CD4-positive, alpha-beta T cell treated with Interferon alpha-2 for 1 hour (primary cell): ENCODE results near the gene PLA2G2F.
A peak's percentile ranks its signal among the peaks of the same experiment; 100 is the strongest.

ENCODE experiments used
- DNase-seq, 2 donors: peaks; one replicate each; pipeline ENCODE4 v3.0.0-alpha.2; 2020 to 2022

PLA2G2F gene

DNA sequence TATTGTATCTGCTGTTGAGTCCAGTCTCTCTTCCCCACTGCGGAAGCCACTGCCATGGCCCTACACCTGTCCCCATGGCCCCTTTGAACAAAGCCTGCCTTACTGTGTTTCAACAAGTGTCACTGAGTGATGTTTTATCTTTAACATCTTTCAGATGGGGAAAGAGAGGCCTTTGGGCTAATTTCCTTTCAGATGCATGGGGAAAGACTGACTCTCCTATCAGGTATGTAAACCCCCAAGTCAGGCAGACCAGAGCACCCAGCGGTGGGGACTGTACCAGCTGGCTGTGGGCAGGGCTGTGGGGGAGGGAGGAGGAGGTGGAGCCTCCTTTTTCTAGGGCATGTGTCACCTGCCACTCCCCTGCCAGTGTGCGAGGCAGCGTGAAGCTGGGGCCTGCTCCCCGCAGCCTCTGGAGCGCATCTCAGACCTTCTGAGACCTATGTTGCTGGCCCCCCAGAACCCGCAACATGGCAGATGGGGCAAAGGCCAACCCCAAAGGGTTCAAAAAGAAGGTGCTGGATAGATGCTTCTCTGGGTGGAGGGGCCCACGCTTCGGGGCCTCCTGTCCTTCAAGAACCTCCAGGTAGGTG lies at the start of gene PLA2G2F:
Gene PLA2G2F, plus strand, starts transcription at position 363 of the 590 bp plus-strand sequence. Its CDS starts 105 bp downstream, at position 468.
- DNase-seq = no peak

DNA sequence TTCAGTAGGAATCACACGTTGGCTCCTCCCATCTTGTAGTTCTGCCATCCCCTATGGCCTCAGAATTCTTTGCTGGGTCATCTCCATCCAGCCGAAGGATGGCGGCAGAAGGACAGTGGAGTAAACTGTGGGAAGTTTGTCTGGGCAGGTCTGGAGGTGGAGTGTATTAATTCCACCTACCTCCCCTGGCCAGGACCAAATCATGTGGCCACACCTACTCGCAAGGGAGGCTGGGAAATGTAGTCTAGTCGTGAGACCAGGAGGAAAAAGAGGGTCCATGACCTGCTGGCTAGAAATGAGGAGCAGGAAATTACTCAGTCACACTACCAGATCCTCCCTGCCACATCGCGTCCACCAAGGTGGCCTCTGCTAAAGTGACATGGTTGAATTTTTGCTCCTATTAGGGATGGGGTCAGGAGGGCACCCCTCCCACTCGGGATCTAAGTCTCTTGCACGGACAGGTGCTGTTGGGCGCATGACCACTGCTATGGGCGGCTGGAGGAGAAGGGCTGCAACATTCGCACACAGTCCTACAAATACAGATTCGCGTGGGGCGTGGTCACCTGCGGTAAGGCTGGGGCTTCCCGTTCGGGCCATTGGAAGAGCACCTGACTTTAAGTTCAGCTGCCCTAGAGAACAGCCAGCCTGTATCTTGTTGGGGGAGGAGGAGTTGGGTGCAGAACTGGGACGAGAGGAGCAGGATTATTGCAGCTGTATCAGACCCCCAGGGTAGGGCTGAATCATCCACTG lies 49.6 kb upstream of the PLA2G2F start:
- no peak for DNase-seq

GRCh38 chr1:20090119-20090518 lies 49.0 kb upstream of the PLA2G2F start:
- DNase-seq = no peak

DNA sequence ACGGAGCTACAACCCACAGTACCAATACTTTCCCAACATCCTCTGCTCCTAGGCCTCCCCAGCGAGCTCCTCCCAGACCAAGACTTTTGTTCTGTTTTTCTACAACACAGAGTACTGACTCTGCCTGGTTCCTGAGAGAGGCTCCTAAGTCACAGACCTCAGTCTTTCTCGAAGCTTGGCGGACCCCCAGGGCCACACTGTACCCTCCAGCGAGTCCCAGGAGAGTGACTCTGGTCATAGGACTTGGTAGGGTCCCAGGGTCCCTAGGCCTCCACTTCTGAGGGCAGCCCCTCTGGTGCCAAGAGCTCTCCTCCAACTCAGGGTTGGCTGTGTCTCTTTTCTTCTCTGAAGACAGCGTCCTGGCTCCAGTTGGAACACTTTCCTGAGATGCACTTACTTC lies 48.5 kb upstream of the PLA2G2F start:
- DNase-seq = no peak

GRCh38 chr1:20093303-20093702 lies 45.8 kb upstream of the PLA2G2F start:
- DNase-seq = no peak

DNA sequence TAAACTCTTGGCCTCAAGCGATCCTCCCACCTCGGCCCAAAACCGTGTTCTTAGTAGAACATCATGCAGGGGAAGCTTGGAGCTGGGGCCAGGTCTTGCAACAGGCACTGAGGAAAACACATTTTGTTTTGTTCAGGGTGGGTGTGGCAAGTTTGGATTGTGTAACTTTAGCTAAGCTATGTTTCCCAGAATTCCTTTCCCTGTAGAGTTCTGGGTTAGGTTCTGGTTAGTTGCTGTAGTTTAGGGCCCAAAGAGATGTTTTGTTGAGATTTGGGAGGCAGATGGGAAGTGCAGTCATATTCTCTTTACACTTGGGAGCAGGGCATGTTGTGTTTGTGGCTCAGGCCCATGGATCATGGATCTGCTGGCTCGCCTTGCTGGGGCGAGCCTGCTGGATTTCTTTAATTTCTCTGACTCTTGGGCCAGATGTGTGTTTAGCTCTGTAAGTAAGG lies 45.2 kb upstream of the PLA2G2F start:
- no peak for DNase-seq

DNA sequence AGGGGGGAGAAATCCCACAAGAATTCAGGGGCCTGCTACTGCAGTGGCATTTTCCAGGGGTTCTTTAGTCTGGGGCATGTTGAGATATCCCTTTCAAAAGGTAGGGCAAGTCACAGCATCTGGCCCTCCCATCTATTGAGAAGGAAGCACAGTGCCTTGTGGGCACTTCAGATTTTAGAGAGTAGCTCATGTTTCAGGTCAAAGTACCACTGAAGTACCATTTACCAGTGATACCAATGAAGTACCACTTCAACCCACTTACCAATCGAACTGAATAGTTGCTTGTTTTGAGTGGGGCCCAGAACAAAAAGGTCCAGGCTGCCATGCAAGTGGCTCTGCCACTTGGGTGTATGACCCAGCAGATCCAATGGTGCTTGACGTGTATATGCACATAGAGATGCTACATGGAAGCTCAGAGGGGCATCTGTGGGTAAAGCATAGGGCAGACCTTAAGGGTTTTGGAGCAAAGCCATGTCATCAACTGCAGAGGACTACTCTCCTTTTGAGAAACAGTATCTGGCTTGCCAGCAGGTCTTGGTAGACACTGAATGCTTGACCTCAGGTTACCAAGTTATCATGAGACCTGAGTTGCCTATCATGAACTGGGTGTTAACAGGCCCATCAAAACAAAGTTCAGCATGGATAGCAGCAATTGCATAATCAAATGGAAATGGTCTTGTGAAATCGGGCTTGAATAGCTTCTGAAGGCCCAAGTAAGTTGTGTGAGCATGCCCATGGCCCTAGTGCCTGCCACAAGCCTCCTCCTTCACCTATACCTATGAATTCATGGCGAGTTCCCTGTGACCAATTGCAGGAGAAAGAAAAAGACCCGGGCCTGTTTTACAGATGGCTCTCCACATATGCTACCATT lies 43.3 kb upstream of the PLA2G2F start:
- DNase-seq = no peak

GRCh38 chr1:20096840-20097447 lies 42.2 kb upstream of the PLA2G2F start:
- DNase-seq = no peak

DNA sequence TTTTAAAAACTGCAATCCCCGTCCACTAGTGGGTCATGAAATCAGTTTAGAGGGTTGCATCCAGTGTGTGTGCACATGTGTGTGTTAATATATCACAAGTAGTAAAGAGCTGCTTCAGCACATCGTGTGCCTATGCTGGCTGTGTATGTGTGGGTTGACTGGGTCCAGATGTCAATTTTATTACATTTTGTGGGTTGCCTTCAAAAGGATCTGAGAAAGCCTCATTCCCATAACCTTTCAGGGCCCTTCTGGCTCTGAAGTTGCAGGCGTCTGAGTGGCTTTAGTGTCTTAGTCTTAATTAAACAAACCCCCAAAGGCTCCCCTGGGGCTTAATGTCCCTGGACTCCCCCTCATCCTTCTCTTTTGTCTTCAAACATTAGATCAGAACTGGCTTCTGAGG lies 39.6 kb upstream of the PLA2G2F start:
- DNase-seq = no peak

DNA sequence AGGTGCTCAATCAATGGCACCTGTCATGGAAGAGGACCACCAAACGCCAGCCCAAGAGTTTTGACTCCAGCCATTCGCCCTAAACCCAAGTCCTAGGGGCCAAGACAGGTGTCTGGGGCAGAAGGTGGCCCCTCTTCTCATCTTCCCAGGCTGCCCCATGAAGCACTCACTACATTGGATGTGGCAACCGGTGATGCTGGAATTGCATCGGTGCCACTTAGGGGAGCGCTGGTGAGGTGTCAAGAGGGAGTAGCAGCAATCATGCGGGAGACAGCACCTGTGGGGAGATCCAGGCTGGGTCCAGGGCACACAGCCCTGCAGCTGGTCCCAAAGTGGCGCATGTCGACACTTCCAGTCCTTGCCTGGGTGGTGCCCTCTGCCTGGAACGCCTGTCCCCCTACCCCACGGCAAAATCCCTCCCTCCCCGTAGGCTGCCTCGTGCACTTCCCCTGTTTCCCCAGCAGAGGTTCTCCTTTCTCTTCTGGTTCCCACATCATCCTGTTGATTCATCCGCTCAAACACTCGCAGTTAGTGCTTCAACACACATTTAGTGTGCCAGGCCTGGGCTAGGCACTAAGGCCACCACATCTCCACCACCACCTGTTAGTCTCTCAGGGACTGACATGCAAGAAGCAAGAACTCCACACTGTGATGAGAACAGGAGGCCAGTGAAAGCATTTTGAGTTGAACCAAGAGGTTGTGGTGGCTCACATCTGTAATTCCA lies 38.3 kb upstream of the PLA2G2F start:
- peak; percentile 26 to 27 for DNase-seq

- no peak for DNase-seq
These were observed 36.2 kb upstream of the PLA2G2F start for GRCh38 chr1:20102875-20103274.

DNA sequence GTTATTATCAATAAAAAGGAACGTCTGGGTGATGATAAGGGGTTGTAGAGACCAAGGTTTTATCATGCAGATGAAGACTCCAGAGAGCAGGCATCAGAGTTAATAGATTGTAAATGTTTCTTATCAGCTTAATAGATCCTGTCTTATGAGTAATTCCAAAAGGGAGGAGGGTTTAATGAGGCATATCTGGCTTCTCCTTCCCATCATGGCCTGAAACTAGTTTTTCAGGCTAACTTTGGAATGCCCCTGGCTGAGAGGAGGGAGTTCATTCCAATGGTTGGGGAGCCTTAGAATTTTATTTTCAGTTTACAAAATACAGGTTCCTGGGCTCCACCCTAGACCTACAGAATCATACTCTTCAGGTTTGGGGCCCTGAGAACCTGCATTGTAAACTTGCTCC lies 33.3 kb upstream of the PLA2G2F start:
- DNase-seq = no peak

DNA sequence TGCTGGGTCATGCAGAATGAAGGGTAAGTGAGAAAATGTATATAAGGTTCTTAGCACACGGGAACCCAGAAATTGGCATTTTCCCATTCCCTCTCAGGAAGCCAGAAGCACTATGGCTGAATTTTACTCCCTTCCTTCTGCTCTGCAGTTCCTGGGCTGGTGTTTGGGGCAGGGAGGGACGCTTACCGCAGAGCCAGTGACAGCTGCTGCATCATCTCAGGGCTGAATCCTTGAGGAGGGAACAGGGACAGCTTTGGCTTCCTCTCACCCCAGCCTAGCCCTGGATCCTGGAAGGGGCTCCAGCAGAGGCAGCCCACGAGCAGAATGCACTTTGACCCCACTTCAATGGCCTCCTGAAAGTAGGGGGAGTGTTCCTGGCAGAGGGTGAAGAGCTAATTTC lies 31.8 kb upstream of the PLA2G2F start:
- DNase-seq = no peak

GRCh38 chr1:20107796-20108195 lies 31.3 kb upstream of the PLA2G2F start:
- no peak for DNase-seq

GRCh38 chr1:20108366-20109123 lies 30.6 kb upstream of the PLA2G2F start:
- DNase-seq = no peak

DNA sequence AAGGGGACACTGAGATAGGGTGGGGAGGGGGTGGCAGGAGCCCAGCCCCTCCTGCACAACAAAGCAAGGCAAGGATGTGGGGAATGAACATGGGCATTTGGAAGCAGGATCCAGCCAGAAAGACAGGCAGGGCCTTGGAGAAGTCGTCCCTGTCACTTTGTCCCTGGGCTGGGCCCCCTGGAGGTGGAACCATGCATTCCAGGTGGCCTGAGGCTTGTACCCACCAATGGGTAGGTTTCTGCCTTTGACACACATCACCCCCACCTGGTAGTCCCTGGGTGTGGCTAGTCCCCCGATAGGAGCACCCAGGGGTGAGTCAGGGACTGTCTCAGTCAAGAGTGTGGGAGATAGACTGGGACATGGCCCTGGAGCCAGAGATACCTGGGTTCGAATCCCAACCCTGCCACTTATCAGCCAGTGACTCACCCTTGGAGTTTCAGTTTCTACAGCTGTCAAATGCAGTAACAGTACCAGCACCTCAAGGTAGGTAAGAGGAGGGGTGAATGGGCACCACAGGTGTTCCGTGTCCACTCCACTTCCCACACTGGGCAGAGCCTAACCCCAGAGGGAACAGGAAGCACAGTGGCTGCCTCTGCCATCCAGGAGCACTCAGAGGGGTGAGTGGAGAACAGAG lies 29.8 kb upstream of the PLA2G2F start:
- DNase-seq = no peak

DNA sequence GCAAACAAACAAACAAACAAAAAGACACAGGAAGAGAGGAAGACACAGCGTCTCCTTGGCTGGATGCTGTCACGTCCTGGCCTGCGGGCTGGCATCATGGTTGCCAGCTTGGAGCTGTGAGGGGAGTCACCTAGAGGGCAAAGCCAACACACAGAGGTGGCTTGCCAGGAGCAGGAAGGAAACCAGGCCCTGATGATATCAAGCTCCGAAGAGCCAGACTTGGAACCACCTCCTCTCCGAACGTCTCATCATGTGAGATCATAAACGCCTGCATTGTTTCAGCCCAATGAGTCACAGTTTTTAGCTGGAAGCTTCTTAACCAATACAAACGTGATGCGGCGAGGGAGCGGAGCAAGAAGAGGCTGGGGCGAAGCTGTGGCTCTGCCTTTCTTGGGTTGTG lies 28.4 kb upstream of the PLA2G2F start:
- DNase-seq = no peak

DNA sequence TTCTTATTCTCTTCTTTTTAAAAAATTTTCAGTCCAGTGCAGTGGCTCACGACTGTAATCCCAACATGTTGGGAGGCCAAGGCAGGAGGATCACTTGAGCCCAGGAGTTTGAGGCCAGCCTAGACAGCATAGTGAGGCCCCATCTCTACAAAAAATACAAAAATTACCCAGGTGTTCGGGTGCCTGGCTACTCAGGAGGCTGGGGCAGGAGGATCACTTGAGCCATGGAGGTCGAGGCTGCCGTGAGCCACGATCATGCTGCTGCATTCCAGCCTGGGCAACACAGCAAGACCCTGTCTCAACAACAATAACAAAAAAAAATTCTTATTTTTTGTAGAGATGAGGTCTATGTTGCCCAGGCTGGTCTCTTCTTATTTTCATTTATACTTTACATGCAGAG lies 27.7 kb upstream of the PLA2G2F start:
- DNase-seq = no peak

GRCh38 chr1:20112279-20113000 lies 26.7 kb upstream of the PLA2G2F start:
- DNase-seq = no peak

DNA sequence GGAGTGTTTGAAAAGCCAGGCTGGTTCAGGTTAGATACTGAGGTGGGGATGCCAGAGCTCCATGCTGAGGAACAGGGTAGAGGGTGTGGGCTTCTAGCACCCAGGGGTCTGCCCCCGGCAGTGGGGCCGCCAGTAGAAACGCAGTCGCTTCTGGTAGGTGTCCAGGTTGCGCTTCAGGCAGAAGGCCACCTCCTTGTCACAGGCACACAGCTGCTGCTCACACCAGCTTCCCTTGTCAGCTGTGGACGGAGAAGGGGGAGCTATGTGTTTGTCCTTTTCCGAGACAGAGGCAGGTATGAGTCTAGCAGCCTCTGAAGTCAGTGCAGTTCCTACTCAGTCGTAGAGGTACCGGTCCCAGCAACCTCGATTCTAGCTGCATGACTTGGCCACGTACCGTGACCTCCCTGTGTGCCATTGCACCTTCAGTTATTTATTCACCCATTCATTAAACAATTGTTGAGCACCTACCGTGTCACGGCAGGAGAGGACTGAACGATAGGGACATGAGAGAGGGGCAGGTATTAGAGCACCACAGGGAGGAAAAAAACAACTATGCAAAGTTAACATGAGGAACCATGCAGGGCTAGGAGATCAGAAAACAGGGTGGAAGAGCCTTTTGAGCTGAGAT lies 25.0 kb upstream of the PLA2G2F start:
- DNase-seq = no peak
